ENCODE measurements around the gene RSBN1. TPM values are rescaled to one million over a fixed set of nuclear protein-coding genes. Genes with fewer than 3 reads are reported as not detected.
"Not testable (repeated sequence)": the region's sequence is repeated elsewhere in the genome, so short reads cannot be mapped to it uniquely, and the experiment has no call there.

Gene RSBN1
- total RNA-seq, 1 donor from 2014 or later = 22.7 TPM

- peak in 1 of 2 donors; percentile 77 for DNase-seq (ENCODE audit: low spot score in 2 of 2)
- Histone ChIP-seq H3K4me3 (peak overlapping the region; percentile 85 to 86), H3K27ac (peak overlapping the region; percentile 97 to 99), H3K9me3 (no peaks in the 10 kb centered on the region), H3K4me1 (peaks cover 0 to 7% of the 10 kb centered on the region in 2 donors), H3K36me3 (no peaks in the 10 kb centered on the region), H3K27me3 (no peaks in the 10 kb centered on the region)
- intact Hi-C loops (cut with DNase I) = loop anchor here (1.0 to 5.0 kb wide), 6 partner anchors 34 to 1366 kb away; partner anchors contain the start of genes AP4B1, DCLRE1B, HIPK1 and MAGI3
- no peak for TF ChIP-seq CTCF (IDR thresholded peaks at IDR 0.05)
Observed at GRCh38 chr1:113758631-113759332, 53.5 kb downstream of the RSBN1 start.

- no peak overlapping the region for H3K27ac ChIP-seq
- no peak overlapping the region for H3K4me3 ChIP-seq
- no peak for TF ChIP-seq CTCF (IDR thresholded peaks at IDR 0.05)
- H3K4me1 ChIP-seq = peaks cover 0 to 7% of the 10 kb centered on the region in 2 donors
- no peaks in the 10 kb centered on the region for H3K27me3 ChIP-seq
- intact Hi-C loops (cut with DNase I) = loop anchor here (5.0 kb wide), 2 partner anchors 36 to 1364 kb away; no protein-coding TSS in a partner anchor
- no peaks in the 10 kb centered on the region for H3K9me3 ChIP-seq
- no peak for DNase-seq (ENCODE audit: low spot score in 2 of 2)
- H3K36me3 ChIP-seq = peaks cover 0 to 4% of the 10 kb centered on the region in 2 donors
Observed at GRCh38 chr1:113756461-113756860, 55.8 kb downstream of the RSBN1 start.

GRCh38 chr1:113753333-113753732, 58.9 kb downstream of the RSBN1 start:
- H3K27ac ChIP-seq; H3K36me3 ChIP-seq; H3K27me3 ChIP-seq; H3K4me3 ChIP-seq; DNase-seq (ENCODE audit: low spot score in 2 of 2); H3K9me3 ChIP-seq; H3K4me1 ChIP-seq; intact Hi-C loops (cut with DNase I): not testable (repeated sequence)

GRCh38 chr1:113751516-113751915, 60.8 kb downstream of the RSBN1 start:
- intact Hi-C loops (cut with DNase I) = no loop called here
- Histone ChIP-seq H3K27ac (no peak overlapping the region), H3K36me3 (peaks cover 0 to 4% of the 10 kb centered on the region in 2 donors), H3K27me3 (no peaks in the 10 kb centered on the region), H3K4me3 (no peak overlapping the region), H3K4me1 (peaks cover 0 to 3% of the 10 kb centered on the region in 2 donors), H3K9me3 (no peaks in the 10 kb centered on the region)
- no peak for DNase-seq (ENCODE audit: low spot score in 2 of 2)
- no peak for TF ChIP-seq CTCF (IDR thresholded peaks at IDR 0.05)

- no peak for TF ChIP-seq CTCF (IDR thresholded peaks at IDR 0.05)
- DNase-seq (ENCODE audit: low spot score in 2 of 2) = no peak
- Histone ChIP-seq H3K4me1 (no peaks in the 10 kb centered on the region), H3K27ac (no peak overlapping the region), H3K4me3 (no peak overlapping the region), H3K9me3 (no peaks in the 10 kb centered on the region), H3K27me3 (no peaks in the 10 kb centered on the region), H3K36me3 (peaks cover 0 to 4% of the 10 kb centered on the region in 2 donors)
- intact Hi-C loops (cut with DNase I) = no loop called here
Observed at GRCh38 chr1:113751114-113751513, 61.2 kb downstream of the RSBN1 start.

- Histone ChIP-seq H3K9me3 (no peaks in the 10 kb centered on the region), H3K27me3 (no peaks in the 10 kb centered on the region), H3K4me3 (no peak overlapping the region), H3K27ac (no peak overlapping the region), H3K36me3 (peaks cover 0 to 4% of the 10 kb centered on the region in 2 donors), H3K4me1 (no peaks in the 10 kb centered on the region)
- no peak for TF ChIP-seq CTCF (IDR thresholded peaks at IDR 0.05)
- DNase-seq (ENCODE audit: low spot score in 2 of 2) = no peak
- intact Hi-C loops (cut with DNase I) = no loop called here
Observed at GRCh38 chr1:113749402-113749801, 62.9 kb downstream of the RSBN1 start.
